HepG2 (cell line): Measurements from ENCODE around the gene TMEM165. TPM values are rescaled to one million over a fixed set of nuclear protein-coding genes. Genes with fewer than 3 reads are reported as not detected.
A peak's percentile ranks its signal among the peaks of the same experiment; 100 is the strongest.

Source experiments
- ASH2L ChIP-seq: fragments of 300-600, 200-600 bp; sonication (generic); IDR thresholded peaks from 2 replicates; pipeline ENCODE4 v1.7.0; 2017; ENCODE audit warnings: low read depth, mild to moderate bottlenecking, moderate library complexity, mixed read lengths, low read length; ENCODE audit not compliant: insufficient read length
- FOSL1 ChIP-seq: sonication (generic); formaldehyde crosslinking; IDR thresholded peaks from 2 replicates; pipeline ENCODE4 v1.9.0; 2021; ENCODE audit warnings: missing genetic modification reagents, borderline replicate concordance
- HNF4A ChIP-seq: sonication (generic); formaldehyde crosslinking; IDR thresholded peaks from 2 replicates; pipeline ENCODE4 v1.4.0; 2020; ENCODE audit warnings: missing genetic modification reagents
- ISL2 ChIP-seq: sonication (generic); formaldehyde crosslinking; IDR thresholded peaks from 2 replicates; pipeline ENCODE4 v1.5.0; 2020; ENCODE audit warnings: missing genetic modification reagents
- KAT2B ChIP-seq: fragments of 150-350 bp; IDR thresholded peaks from 2 replicates; pipeline ENCODE4 v1.6.1; 2014; ENCODE audit warnings: low read depth, low read length, borderline replicate concordance
- KMT2B ChIP-seq: IDR thresholded peaks from 2 replicates; pipeline ENCODE4 v1.6.1; 2016; ENCODE audit warnings: missing genetic modification reagents, missing compliant biosample characterization
- ONECUT2 ChIP-seq: sonication (generic); formaldehyde crosslinking; IDR thresholded peaks from 2 replicates; pipeline ENCODE4 v1.4.0; 2020; ENCODE audit warnings: missing genetic modification reagents
- POLR2G ChIP-seq: fragments of 200-400 bp; formaldehyde crosslinking; IDR thresholded peaks from 2 replicates; pipeline ENCODE4 v1.6.1; 2018; ENCODE audit warnings: mild to moderate bottlenecking, low read depth, low read length, moderate library complexity
- SP5 ChIP-seq: IDR thresholded peaks from 2 replicates; pipeline ENCODE4 v1.6.1; 2016; ENCODE audit warnings: low read depth, borderline replicate concordance
- ZBTB21 ChIP-seq: sonication (generic); formaldehyde crosslinking; IDR thresholded peaks from 2 replicates; pipeline ENCODE4 v1.4.0; 2020; ENCODE audit warnings: missing genetic modification reagents
- ZC3H13 ChIP-seq: sonication (generic); formaldehyde crosslinking; IDR thresholded peaks from 2 replicates; pipeline ENCODE4 v1.8.1; 2023; ENCODE audit warnings: mild to moderate bottlenecking, missing genetic modification reagents, moderate library complexity
- ZFP36L2 ChIP-seq: sonication (generic); formaldehyde crosslinking; IDR thresholded peaks from 2 replicates; pipeline ENCODE4 v1.4.0; 2020; ENCODE audit warnings: missing genetic modification reagents
- ZFP37 ChIP-seq: sonication (generic); formaldehyde crosslinking; IDR thresholded peaks from 2 replicates; pipeline ENCODE4 v1.4.0; 2020; ENCODE audit warnings: missing genetic modification reagents, borderline replicate concordance
- ZMAT3 ChIP-seq: sonication (generic); formaldehyde crosslinking; conservative IDR thresholded peaks from 2 replicates; pipeline ENCODE4 v1.7.0; 2021; ENCODE audit warnings: missing genetic modification reagents
- ZNF143 ChIP-seq: sonication (generic); formaldehyde crosslinking; IDR thresholded peaks from 2 replicates; pipeline ENCODE4 v1.4.0; 2020; ENCODE audit warnings: missing genetic modification reagents
- polyA plus RNA-seq, 8 experiments: library from polyadenylated mRNA; depleted of rRNA in 3 of 8; stranded (reverse) in 7 of 8; unstranded in 1 of 8; fragments of >200 nt; fragmentation: Illumina TruSeq in 4 of 8; extraction: Trizol in 4 of 8; gene quantifications; 2 replicates each; pipeline versions ENCODE4 v1.2.1 to v1.2.3, GENCODE V29; 2011 to 2016; ENCODE audit warnings: low read depth in 4 of 8, missing spikeins in 1 of 8, mixed read lengths in 1 of 8; ENCODE audit not compliant: insufficient read depth in 1 of 8
- total RNA-seq, 5 experiments: library from RNA; depleted of rRNA; stranded (reverse); fragments of >200 nt; fragmentation: Illumina TruSeq; extraction: Trizol; gene quantifications; 2 replicates each; pipeline ENCODE4 v1.2.3, GENCODE V29; 2016; ENCODE audit warnings: low read depth in 1 of 5
- TF ChIP-seq, protein P1 (sequence below): IDR thresholded peaks from 2 replicates; pipeline ENCODE4 v1.6.1; 2018; ENCODE audit warnings: missing genetic modification reagents, mild to moderate bottlenecking, missing compliant biosample characterization
- TF ChIP-seq, protein P2 (sequence below): IDR thresholded peaks from 2 replicates; pipeline ENCODE4 v1.6.1; 2016; ENCODE audit warnings: missing genetic modification reagents, missing compliant biosample characterization
- TF ChIP-seq, protein P3 (sequence below): sonication (generic); formaldehyde crosslinking; IDR thresholded peaks from 2 replicates; pipeline ENCODE4 v1.8.1; 2023; ENCODE audit warnings: mild to moderate bottlenecking, missing genetic modification reagents, borderline replicate concordance
- TF ChIP-seq, protein P4 (sequence below): sonication (generic); formaldehyde crosslinking; IDR thresholded peaks from 2 replicates; pipeline ENCODE4 v1.8.1; 2023; ENCODE audit warnings: mild to moderate bottlenecking, missing genetic modification reagents
- TF ChIP-seq, protein P5 (sequence below): sonication (generic); formaldehyde crosslinking; conservative IDR thresholded peaks from 2 replicates; pipeline ENCODE4 v1.8.0; 2022; ENCODE audit warnings: missing genetic modification reagents
- TF ChIP-seq, protein P6 (sequence below): sonication (generic); formaldehyde crosslinking; IDR thresholded peaks from 2 replicates; pipeline ENCODE4 v1.4.0; 2020; ENCODE audit warnings: mild to moderate bottlenecking, missing genetic modification reagents

TMEM165 gene
- total and polyA plus RNA-seq, 2 of the 13 experiments (the other 11 are each of a cell fraction or from before 2014, with no cell fraction given): 54.6 to 103 TPM

DNA sequence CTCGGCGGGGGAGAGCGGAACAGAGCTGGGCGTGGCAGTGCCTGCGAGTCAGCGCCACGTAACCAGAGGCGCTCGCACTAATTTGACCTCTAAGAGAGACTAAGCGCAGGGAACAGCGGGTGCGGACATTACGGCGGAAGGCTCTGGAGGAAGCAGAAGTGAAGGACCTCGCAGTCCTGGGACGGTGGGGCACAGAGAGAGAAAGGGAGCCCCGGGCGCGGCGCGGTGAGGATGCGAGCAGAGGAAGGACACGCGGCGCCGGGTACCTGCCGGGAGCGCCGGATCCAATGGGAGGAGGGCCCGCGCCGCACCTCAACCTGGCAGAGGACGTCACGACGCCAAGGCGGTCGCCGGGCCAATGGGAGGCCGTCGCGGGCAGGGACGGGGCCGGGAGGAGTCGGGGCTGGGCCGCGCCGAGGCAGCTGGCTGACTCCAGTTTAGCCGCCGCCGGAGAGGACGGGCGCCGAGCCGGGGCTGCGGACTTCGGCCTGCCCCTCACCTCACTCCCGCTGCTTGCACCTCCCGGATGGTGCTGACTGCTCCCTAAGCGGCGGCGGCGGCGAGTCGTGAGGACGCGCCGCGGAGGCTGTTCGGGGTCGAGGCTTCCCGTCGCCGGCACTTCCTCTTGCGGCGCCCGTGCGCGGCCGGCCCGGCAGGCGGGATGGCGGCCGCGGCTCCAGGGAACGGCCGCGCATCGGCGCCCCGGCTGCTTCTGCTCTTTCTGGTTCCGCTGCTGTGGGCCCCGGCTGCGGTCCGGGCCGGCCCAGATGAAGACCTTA lies at the start of gene TMEM165 (continued):
- TF ChIP-seq, protein P1, sequence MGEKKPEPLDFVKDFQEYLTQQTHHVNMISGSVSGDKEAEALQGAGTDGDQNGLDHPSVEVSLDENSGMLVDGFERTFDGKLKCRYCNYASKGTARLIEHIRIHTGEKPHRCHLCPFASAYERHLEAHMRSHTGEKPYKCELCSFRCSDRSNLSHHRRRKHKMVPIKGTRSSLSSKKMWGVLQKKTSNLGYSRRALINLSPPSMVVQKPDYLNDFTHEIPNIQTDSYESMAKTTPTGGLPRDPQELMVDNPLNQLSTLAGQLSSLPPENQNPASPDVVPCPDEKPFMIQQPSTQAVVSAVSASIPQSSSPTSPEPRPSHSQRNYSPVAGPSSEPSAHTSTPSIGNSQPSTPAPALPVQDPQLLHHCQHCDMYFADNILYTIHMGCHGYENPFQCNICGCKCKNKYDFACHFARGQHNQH: peak; percentile 66
- TF ChIP-seq, protein P2, sequence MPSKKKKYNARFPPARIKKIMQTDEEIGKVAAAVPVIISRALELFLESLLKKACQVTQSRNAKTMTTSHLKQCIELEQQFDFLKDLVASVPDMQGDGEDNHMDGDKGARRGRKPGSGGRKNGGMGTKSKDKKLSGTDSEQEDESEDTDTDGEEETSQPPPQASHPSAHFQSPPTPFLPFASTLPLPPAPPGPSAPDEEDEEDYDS: peak; percentile 88
- TF ChIP-seq ZMAT3 (0 out of 2 replicates have a peak, but pooled peaks have one; percentile 28), ZC3H13 (CRISPR knock-in tag) (0 out of 2 replicates have a peak, but pooled peaks have one; percentile 47), HNF4A (CRISPR knock-in tag) (no peak), POLR2G (peak; percentile 94), ZNF143 (CRISPR knock-in tag) (no peak), ONECUT2 (CRISPR knock-in tag) (no peak), SP5 (peak; percentile 41; the same call in 1 of the 2 replicates), ISL2 (CRISPR knock-in tag) (peak; percentile 24; the same call in 1 of the 2 replicates), ZFP37 (CRISPR knock-in tag) (no peak), ASH2L (peak; percentile 64), ZBTB21 (CRISPR knock-in tag) (peak; percentile 52; the same call in 1 of the 2 replicates), KMT2B (CRISPR knock-in tag) (peak; percentile 81), ZFP36L2 (no peak), FOSL1 (CRISPR knock-in tag) (no peak), KAT2B (no peak)
- TF ChIP-seq, protein P3, sequence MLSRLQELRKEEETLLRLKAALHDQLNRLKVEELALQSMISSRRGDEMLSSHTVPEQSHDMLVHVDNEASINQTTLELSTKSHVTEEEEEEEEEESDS: no peak
- TF ChIP-seq, protein P4, sequence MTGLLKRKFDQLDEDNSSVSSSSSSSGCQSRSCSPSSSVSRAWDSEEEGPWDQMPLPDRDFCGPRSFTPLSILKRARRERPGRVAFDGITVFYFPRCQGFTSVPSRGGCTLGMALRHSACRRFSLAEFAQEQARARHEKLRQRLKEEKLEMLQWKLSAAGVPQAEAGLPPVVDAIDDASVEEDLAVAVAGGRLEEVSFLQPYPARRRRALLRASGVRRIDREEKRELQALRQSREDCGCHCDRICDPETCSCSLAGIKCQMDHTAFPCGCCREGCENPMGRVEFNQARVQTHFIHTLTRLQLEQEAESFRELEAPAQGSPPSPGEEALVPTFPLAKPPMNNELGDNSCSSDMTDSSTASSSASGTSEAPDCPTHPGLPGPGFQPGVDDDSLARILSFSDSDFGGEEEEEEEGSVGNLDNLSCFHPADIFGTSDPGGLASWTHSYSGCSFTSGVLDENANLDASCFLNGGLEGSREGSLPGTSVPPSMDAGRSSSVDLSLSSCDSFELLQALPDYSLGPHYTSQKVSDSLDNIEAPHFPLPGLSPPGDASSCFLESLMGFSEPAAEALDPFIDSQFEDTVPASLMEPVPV (CRISPR knock-in tag): no peak; the same call in 1 of the 2 replicates
- TF ChIP-seq, protein P5, sequence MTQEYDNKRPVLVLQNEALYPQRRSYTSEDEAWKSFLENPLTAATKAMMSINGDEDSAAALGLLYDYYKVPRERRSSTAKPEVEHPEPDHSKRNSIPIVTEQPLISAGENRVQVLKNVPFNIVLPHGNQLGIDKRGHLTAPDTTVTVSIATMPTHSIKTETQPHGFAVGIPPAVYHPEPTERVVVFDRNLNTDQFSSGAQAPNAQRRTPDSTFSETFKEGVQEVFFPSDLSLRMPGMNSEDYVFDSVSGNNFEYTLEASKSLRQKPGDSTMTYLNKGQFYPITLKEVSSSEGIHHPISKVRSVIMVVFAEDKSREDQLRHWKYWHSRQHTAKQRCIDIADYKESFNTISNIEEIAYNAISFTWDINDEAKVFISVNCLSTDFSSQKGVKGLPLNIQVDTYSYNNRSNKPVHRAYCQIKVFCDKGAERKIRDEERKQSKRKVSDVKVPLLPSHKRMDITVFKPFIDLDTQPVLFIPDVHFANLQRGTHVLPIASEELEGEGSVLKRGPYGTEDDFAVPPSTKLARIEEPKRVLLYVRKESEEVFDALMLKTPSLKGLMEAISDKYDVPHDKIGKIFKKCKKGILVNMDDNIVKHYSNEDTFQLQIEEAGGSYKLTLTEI (CRISPR knock-in tag): no peak
- TF ChIP-seq, protein P6, sequence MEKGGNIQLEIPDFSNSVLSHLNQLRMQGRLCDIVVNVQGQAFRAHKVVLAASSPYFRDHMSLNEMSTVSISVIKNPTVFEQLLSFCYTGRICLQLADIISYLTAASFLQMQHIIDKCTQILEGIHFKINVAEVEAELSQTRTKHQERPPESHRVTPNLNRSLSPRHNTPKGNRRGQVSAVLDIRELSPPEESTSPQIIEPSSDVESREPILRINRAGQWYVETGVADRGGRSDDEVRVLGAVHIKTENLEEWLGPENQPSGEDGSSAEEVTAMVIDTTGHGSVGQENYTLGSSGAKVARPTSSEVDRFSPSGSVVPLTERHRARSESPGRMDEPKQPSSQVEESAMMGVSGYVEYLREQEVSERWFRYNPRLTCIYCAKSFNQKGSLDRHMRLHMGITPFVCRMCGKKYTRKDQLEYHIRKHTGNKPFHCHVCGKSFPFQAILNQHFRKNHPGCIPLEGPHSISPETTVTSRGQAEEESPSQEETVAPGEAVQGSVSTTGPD: no peak
